DMS153 treated with DMSO at 0.1 percent for 48 hours (cell line): ENCODE data around the gene WTAP.
"Not testable (repeated sequence)": the region's sequence is repeated elsewhere in the genome, so short reads cannot be mapped to it uniquely, and the experiment has no call there.

Source experiments
- DNase-seq: peaks from one replicate; lab custom pipeline; 2025; ENCODE audit not compliant: unreplicated experiment; lab: John Stamatoyannopoulos, UW

Gene WTAP

DNA sequence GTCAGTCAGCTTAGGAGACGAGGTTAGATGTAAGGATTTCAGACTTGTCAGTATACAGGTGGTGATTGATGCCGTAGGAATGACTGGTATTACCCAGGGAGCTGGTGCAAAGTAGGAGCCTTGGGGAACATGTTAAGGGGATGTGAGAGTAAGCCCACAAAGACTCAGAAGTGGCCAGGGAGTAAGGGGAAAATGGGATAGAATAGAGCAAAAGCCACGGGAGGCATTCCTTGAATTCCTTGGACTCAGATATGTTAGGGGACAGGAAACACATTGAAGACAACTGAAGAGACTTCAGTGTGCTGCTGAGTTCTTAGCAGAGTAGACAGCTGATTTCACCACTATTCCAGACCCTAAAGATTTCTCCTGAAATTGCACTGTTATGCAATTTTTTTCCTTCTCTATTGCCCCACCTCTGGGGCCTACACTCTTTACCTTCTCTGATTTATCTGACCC, 33.3 kb downstream of the WTAP start:
- DNase-seq: no peak

DNA sequence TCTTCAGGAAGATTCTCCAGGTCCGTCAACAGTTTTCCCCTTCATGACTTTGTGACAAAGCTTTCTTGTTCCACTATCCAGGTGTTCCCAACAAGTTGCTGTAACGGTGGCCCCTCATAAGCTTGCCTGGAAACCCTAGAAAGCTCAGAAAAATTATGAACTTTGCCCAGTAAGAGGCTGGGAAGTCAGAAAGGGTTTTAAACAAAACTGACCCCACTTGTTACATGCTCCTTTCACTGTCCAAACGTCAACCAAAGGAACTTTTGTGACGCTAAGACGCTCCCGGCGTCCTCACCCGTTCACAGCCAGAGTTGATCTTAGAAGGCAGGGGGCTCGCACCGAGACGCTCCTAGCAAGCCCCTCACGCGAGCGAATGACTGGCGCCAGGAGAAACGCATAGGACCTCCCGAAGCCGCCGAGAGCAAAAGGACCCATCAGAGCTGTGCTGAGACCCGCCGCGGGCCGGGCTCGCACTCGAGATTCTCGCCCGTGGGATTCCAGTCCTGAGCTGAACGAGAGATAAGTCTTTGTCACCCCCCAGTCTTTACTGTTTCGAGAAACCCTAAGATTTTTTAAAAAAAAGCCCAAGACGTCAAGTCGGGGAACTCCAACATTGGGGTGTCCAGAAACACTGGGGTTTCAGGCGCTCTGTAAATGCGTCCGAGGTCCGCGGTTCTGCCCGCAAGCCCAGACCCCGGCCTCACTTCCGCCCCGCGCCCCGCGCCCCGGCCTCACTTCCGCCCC, 34.0 kb downstream of the WTAP start:
- DNase-seq: no peak

DNA sequence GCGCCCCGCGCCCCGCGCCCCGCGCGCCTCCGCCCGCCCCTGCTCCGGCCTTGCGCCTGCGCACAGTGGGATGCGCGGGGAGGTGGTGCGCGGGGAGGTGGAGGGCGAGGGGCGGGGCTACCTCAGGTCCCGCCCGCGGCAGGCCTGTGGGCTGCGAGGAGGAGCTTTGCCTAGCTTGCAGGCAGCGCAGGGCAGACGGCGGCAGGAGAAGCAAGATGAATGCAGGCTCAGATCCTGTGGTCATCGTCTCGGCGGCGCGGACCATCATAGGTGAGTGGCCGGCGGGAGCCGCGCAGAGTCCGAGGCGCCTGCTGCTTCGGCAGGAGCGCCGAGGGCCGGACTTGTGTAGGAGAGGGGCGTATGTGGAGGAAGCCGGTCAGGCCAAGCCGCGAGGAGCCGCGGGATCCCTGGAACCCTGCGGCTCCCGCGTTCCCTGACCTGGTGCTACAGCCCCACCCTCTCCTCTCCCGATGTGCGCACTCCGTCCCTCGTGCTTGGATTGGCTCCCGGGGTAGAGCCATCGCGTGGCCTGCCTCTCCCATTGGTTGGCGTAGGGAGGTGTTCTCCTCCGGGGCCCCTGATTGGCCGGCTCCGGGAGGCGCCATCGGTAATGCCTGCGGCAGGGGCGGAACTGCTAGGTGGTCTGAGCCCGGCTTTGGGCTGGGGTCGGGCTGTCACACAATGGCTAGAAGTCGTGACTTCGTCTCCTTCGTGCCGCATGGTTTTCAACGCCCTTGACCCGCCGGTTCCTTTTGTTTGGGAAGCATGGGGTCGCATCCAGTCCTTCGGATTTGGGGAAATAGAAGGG, 34.8 kb downstream of the WTAP start, which contains the start of gene ACAT2:
Gene ACAT2 (plus strand): TSS at position 173 of the 808 bp plus-strand sequence. CDS start 43 bp downstream, at position 216.
- peak; percentile 90 for DNase-seq

DNA sequence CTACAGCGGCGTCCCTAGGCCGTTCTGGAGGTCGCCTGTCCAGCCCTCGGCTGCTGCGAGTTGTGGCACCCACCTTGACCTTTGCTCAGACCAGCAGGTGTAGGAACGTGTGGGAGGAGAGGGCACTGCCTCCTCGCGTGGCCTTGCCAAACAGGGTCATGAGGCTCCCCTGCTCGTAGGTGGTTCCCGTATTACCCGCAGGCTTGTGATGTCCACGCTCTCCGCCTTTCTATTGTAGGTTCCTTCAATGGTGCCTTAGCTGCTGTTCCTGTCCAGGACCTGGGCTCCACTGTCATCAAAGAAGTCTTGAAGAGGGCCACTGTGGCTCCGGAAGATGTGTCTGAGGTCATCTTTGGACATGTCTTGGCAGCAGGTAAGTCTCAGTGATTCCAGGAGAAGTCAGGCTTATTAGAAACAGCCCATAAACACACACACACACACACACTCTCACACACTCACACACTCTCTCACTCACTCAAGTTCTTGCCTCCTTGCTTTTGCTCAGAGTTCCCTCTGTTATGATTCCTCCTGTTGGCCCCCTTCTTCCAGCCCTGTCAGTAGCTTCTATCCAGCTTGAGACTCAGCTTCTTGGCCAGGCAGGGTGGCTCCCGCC, 35.5 kb downstream of the WTAP start:
- DNase-seq: no peak

DNA sequence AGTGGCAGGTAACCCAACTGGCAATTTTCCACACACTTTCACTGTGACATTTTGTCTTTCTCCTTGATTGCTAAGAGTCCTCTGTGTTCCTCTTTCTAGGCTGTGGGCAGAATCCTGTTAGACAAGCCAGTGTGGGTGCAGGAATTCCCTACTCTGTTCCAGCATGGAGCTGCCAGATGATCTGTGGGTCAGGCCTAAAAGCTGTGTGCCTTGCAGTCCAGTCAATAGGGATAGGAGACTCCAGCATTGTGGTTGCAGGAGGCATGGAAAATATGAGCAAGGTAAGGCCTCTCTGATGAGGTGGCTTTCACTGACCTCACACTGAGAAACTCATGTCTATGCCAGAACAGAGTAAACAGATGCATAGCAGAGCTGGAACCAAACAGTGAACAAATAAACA, 39.6 kb downstream of the WTAP start:
- DNase-seq: no peak

DNA sequence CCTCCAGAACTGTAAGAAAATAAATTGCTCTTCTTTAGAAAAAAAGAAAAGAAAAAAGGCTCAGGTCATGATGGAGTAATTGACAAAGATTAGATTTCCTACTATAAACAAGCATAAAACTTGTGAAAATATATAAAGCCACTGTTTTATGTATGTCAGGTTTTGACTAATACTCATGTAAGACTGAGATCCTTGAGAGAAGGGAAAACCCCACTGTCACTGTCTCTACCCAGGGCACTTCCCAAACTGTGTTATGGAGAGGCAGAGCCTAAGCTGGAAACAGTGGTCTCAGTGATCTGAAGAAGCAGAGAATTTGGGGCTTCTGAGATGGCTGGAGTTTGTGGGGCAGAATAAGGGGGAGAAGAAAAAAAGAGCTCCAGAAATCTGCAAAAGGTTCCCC, 42.2 kb downstream of the WTAP start:
- no peak for DNase-seq

DNA sequence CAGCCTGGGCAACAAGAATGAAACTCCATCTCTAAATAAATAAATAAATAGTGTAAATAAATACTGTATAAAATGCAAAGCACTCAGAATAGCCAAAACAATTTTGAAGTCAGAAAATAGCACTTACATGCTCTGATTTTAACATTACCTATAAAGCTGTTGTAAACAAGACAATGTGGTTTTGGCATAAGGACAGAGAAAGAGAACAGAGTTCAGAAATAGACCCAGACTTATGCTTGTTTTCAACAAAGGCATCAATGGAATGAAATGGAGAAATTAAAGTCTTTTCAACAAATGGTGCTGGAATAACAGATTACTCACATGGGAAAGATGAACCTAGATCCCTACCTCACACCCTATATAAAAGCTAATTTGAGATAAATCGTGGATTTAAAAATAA, 44.9 kb downstream of the WTAP start:
- no peak for DNase-seq

DNA sequence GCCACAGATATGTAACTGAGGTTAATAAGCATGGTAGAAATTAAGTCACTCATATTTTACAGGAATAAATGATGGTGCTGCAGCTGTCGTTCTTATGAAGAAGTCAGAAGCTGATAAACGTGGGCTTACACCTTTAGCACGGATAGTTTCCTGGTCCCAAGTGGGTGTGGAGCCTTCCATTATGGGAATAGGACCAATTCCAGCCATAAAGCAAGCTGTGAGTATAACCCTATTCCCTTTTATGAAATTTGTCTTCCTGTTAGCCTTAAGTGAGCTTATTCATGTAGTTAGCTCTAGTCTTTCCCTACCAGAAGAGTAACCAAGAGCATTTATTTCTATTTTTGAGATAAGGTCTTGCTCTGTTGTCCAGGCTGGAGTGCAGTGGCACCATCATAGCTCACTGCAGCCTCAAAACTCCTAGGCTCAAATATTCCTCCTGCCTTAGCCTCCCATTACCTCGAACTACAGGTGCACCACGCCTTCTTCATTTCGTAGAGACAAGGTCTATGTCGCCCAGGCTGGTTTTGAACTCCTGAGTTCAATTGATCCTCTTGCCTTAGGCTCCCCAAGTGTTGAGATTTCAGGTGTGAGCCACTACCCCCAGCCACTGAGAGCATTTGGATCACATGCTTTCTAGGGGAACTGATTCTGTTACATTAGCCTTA, 50.1 kb downstream of the WTAP start:
- DNase-seq: no peak

DNA sequence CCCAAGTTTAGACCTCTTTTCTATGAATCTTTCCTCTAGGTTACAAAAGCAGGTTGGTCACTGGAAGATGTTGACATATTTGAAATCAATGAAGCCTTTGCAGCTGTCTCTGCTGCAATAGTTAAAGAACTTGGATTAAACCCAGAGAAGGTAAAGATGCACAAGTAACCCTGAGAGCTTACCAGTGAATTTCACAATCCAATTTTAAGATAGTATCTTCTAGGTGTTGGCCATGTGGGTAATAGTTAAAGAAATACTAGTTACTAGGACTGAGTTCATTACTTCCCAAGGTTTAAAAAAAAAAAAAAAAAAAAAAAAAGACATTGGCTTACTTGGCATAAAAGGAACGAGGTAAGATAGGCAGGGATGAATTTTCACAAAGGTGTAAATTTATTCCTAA, 50.8 kb downstream of the WTAP start:
- no peak for DNase-seq

DNA sequence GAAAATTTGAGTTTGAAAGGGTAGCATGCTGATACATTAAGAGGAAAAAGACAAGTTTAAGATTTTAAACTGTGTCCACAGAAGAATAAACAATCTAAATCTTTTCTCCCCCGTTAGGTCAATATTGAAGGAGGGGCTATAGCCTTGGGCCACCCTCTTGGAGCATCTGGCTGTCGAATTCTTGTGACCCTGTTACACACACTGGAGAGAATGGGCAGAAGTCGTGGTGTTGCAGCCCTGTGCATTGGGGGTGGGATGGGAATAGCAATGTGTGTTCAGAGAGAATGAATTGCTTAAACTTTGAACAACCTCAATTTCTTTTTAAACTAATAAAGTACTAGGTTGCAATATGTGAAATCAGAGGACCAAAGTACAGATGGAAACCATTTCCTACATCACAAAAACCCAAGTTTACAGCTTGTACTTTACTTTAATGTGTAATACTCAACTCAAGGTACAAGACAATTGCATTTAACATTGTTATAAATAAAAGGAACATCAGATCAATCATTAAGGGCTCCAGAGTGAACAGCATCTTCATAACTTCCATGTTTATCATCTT, 51.3 kb downstream of the WTAP start:
- no peak for DNase-seq

DNA sequence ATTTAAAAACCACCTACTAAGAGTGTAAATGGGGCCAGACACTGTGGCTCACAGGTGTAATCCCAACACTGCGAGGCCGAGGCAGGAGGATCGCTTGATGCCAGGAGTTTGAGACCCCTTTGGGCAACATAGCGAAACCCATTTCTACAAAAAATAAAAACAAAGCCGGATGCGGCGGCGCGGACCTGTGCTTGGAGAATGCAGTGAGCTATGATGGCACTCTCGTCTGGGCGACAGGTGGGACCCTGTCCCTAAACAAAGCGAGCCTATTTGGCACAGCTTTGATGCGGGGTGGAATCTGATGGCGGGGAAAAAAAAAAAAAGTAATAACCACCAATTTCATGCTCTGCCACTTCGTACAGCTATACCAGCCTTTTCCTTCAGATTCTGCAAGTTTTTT, 61.0 kb downstream of the WTAP start:
- no peak for DNase-seq

DNA sequence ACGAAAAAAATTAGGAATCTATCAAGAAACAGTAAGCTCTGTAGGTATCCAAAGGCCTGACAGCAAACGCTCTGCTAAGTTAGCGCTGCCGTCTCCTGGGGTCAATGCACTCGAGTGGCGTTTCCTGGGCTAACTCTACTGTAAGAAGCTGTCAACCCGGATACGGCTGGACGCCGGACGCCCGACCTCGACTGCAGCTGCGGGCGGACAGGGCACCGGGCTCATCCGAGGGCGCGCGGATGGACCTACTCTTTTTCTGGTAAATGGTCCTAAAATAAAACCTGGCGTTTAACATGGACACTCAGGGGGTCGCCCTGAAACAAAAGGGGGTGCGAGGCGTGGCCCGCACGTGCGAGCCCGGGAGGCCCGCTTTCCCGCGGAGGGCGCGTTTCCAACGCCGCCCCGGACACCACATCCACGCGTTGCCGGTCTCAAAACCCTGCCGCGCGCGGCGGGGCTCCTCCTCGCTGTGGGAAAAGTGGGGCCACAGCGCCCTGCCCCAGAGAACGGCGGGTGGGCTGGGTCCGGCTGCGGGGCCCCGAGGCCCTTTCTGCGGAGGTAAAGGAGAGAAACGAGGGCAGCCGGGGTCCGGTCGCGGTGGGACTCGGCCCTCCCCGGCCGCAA, 61.6 kb downstream of the WTAP start:
- no peak for DNase-seq

DNA sequence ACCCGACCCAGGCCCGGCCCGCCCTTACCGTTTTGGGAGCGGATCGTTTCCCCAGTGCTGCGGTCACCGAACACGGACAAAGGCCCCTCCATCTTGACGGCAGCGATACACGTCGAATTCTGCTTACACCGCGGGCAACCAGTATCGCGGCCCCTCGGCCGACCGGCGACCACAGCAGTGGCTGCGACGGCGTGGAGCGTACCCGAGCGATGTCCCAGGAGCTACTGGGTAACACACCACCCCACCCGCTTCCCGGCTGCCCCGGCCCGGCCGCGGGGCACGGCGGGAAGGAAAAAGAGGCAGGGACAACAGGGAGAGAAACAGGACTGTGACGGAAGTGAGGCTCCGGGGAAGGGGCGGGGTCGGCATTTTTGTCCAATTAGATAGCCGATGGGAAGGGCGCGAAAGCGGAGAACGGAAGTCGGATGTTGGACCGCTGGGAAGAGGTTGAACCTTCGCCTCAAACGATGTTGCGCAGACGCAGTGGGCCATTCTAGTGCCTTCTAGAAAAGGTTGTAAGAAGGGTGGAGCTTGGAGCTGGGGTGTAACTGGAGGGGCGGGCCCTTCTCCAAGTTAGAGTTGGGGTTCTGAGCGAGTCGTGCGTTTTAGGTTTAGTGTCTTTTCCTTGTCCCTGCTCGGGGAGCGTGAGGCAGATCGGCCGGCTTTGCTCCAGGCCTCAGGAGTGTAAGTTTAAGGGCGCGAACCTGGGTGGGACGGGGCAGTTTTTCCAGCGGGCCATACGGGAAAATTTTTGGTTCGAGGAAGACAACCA, 62.3 kb downstream of the WTAP start, which contains the start of gene TCP1:
Gene TCP1 (minus strand): TSS at position 226 of the 772 bp plus-strand sequence. CDS start 134 bp downstream, at position 92.
- peak; percentile 93 for DNase-seq

DNA sequence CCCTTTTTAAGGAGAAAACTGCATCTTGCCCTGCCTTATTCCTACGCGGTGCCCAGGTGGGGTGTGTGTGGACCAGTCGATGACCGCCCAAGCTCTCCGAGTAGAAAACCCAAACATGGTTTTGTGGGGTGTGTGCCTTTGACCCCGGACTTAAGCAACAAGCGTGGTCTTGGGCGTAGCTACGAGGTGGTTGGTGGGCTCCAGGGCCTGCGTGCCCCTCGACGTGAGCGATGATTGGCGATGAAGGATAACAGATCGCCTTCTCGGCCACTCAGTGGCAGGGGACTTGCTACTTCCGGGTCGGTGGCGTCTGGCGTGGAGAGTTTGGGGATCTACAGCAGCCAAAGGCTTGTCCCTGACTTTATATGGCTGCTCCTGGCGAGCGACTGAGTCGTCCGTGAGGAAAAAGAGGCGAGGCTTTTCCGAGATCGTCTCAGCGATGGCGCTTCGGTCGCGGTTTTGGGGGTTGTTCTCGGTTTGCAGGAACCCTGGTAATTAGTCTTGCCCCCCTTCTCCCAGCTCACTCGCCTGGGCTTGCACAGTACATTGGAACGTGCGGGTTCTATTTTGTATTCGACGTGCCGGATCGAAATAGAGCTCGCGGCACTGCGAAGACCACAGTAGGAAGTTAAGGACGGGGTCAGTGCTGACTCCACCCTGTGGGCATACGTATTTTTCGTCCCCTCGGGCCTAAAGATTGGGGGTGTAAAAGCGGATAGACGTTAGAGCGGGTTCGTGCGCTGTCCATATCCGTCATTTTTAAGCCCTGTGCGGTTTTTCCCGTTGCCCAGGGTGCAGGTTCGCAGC, 63.0 kb downstream of the WTAP start, which contains the start of gene MRPL18:
Gene MRPL18 (plus strand): TSS at position 319 of the 807 bp plus-strand sequence. CDS start 121 bp downstream, at position 440.
- peak; percentile 89 for DNase-seq

DNA sequence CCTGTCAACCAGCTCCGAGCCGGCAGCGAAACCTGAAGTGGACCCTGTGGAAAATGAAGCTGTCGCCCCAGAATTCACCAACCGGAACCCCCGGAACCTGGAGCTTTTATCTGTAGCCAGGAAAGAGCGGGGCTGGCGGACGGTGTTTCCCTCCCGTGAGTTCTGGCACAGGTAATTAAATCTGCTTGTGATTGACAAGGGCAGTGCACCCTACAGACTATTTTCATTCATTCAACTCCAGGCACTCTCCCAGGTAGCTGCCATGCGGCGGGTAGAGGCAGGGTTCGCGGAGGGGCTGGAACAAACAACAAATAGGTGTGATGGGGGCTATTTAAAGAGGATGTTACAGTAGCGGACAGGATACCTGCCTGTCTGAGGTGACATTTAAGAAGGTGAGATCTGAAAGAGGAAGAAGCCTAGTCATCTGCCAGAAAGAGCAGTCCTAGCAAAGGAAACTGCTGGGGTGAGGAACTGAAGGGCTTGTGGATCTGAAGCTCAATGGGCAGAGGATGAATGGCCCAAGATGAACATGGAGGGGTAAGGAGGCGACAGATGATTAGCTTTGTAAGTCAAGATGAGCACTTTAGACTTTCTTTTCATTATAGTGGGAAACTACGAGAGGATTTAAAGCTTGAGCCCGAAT, 63.8 kb downstream of the WTAP start:
- no peak for DNase-seq

DNA sequence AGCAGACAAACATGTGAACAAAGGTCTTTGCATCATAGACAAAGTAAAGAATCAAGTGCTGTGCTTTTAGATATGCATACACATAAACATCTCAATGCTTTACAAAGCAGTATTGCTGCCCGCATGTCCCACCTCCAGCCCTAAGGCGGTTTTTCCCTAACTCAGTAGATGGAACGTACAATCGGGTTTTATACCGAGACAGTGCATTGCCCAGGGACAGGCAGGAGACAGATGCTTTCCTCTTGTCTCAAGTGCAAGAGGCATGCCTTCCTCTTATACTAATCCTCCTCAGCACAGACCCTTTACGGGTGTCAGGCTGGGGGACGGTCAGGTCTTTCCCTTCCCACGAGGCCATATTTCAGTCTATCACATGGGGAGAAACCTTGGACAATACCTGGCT, 67.7 kb downstream of the WTAP start:
- not testable (repeated sequence) for DNase-seq

DNA sequence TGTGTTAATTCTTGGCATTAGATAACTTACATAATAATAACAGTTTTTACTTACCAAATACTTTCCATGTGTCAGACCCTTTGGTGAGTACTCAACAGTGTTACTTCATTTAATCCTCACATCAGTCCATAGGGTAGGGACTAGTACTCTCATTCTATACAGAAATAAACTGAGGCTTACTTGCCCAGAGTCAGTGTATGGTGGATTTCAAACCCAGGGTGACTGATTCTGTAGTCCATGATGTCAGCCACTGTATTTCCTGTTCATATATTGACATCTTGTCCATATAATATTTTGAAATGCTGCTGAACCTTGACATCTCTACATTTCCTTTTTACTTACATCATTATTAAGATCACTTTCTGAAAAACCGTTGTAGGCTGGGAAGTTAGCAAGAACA, 70.2 kb downstream of the WTAP start:
- no peak for DNase-seq
